IPS DF 4.7 (cell line): Measurements from ENCODE around the gene MKLN1.
"Not testable (repeated sequence)": the region's sequence is repeated elsewhere in the genome, so short reads cannot be mapped to it uniquely, and the experiment has no call there.

ENCODE experiments used
- DNase-seq: peaks from one replicate; pipeline ENCODE4 v3.0.0-alpha.2; 2013; ENCODE audit warnings: low spot score; ENCODE audit errors: extremely low read depth

MKLN1 gene

GRCh38 chr7:131307627-131308026, 20.0 kb upstream of the MKLN1 start:
- no peak for DNase-seq

GRCh38 chr7:131312838-131313237, 14.8 kb upstream of the MKLN1 start:
- no peak for DNase-seq

- DNase-seq: no peak
These were observed 7.1 kb upstream of the MKLN1 start for GRCh38 chr7:131320603-131321002.

- no peak for DNase-seq
These were observed 6.0 kb upstream of the MKLN1 start for GRCh38 chr7:131321656-131322055.

- DNase-seq: no peak
These were observed 5.6 kb upstream of the MKLN1 start for GRCh38 chr7:131322061-131322460.

- DNase-seq: no peak
These were observed 4.8 kb upstream of the MKLN1 start for GRCh38 chr7:131322861-131323260.

- no peak for DNase-seq
These were observed 2.4 kb upstream of the MKLN1 start for GRCh38 chr7:131325179-131325840.

GRCh38 chr7:131326576-131326975, 1.1 kb upstream of the MKLN1 start:
- DNase-seq: no peak

- DNase-seq: no peak
These were observed 539 bp upstream of the MKLN1 start for GRCh38 chr7:131327049-131327625.

GRCh38 chr7:131328377-131329175, 900 bp downstream of the MKLN1 start:
- DNase-seq: no peak

GRCh38 chr7:131329176-131329570, 1.5 kb downstream of the MKLN1 start:
- DNase-seq: no peak

- no peak for DNase-seq
These were observed 2.6 kb downstream of the MKLN1 start for GRCh38 chr7:131330299-131330698.

- no peak for DNase-seq
These were observed 4.1 kb downstream of the MKLN1 start for GRCh38 chr7:131331806-131332205.

GRCh38 chr7:131332729-131333128, 5.1 kb downstream of the MKLN1 start:
- DNase-seq: not testable (repeated sequence)

GRCh38 chr7:131335639-131336381, 8.1 kb downstream of the MKLN1 start:
- no peak for DNase-seq

GRCh38 chr7:131336956-131337355, 9.3 kb downstream of the MKLN1 start:
- no peak for DNase-seq

- DNase-seq: no peak
These were observed 10.5 kb downstream of the MKLN1 start for GRCh38 chr7:131338173-131338572.

- no peak for DNase-seq
These were observed 11.2 kb downstream of the MKLN1 start for GRCh38 chr7:131338691-131339390.

- no peak for DNase-seq
These were observed 14.0 kb downstream of the MKLN1 start for GRCh38 chr7:131341690-131342089.

GRCh38 chr7:131342864-131343442, 15.3 kb downstream of the MKLN1 start:
- DNase-seq: no peak
